Activated naive CD8-positive, alpha-beta T cell treated with anti-CD3 and anti-CD28 coated beads, Interleukin-2, amount 50 U/mL, for 16 hours (primary cell): ENCODE measurements around the gene BNIP5.
"Not testable (repeated sequence)": the region's sequence is repeated elsewhere in the genome, so short reads cannot be mapped to it uniquely, and the experiment has no call there.

Source experiments
- DNase-seq: peaks from one replicate; pipeline ENCODE4 v3.0.0-alpha.2; 2020; ENCODE audit warnings: low read depth, low spot score

BNIP5 gene

DNA sequence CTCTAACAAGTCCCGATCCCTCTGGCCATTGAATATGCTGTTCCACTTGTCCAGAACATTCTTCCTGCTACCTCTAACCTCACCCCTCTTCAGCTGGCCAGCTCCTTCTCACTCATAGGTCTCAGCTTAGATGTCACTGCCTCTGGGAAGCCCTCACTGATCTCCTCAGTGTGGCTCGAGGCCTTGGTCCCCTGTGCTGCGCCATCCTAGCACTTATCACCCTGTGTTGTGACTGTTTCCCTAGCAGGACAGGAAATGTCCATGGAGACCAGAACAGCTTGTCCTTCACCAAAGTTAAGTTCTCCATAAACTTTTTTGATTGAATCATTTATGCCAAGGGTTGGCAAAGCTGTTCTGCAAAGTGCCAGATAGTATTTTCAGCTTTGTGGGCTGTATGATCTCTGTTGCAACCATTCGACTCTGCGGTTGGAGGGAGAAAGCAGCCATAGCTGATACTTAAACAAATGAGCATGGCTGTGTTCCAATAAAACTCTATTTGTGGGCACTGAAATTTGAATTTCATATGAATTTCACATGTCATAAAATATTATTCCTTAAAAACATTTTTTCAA is 6.5 kb upstream of the BNIP5 start:
- no peak for DNase-seq

DNA sequence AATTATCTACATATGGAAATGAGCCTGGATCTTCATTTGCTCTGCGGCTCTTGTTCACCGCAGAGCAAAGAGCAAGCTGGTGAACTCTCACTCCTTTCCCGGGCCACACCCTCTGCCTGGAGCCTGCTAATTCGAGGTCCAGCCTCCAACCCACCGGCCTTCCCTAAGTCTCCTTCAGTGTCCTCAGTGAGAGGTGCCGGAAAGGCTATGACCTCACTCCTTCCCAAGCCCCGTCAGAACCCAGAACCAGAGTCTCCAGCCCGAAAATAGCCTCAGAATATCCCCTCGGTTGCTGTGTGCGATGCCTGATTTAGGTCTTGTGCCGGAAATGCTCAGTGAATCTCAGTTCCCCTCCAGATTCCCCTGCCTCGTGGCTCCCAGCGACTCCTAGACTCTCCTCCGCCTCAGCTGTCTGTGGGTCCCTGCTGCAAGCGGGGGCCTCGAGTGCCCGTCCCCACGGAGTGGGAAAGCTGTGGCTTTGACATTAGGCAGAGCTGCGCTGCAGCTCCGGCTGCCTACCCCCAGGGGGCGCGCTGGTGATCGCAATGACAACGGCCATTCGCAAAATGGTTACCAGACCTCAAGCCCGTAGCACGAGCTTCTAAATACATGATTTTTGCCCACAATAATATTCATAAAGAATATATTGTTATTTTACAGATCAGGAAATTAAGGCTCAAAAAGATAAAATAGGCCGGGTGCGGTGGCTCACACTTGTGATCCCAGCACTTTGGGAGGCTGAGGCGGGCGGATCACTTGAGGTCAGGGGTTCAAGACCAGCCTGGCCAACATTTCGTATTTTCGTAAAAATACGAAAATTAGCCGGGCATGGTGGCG is 4.1 kb upstream of the BNIP5 start:
- DNase-seq: peak; percentile 48

DNA sequence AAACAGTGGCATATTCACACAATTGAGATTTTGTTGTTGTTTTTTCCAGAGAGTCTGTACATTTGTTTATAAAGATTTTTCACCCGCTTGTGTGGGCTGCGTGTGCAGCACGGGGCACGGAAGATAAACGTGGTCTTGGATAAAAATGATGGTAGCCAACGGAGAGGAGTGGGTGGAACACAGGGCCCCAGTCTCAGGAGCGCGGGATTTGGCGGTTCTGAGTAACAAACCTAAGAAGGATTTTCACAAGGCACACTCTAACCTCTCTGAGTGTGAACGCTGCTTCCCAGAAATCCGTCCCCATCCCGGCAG is 3.6 kb upstream of the BNIP5 start:
- no peak for DNase-seq

DNA sequence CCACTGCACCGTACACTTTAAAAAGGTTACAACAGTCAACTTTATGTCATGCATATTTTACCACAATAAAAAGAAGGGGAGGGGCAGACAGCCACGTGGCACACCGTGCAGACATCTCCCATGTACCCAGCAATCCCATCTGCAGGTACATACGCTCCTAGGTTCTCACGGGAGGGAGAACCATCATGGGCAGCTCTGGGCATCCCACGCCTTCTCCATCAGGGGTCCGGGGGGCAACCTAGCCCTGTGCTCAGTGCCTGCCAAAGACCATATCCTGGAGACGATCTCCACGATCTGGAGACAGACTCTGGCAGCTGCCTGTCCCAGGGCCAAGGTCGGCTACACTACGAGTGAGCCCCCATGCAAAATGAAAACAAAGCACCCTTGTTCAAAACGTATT is 2.5 kb upstream of the BNIP5 start:
- no peak for DNase-seq

DNA sequence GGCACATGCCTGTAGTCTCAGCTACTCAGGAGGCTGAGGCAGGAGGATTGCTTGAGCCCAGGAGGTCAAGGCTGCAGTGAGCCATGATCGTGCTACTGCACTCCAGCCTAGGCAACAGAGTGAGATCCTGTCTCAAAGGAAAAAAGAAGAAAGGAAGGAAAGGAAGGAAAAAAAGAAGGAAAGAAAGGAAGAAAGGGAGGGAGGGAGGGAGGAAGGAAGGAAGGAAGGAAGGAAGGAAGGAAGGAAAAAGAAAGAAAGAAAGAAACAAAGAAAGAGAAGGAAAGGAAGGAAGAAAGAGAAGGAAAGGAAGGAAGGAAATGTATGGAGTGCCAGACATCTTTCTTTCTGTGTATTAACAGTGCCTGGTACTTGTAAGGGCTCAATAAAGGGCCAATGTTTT is 1.5 kb upstream of the BNIP5 start:
- DNase-seq: not testable (repeated sequence)

DNA sequence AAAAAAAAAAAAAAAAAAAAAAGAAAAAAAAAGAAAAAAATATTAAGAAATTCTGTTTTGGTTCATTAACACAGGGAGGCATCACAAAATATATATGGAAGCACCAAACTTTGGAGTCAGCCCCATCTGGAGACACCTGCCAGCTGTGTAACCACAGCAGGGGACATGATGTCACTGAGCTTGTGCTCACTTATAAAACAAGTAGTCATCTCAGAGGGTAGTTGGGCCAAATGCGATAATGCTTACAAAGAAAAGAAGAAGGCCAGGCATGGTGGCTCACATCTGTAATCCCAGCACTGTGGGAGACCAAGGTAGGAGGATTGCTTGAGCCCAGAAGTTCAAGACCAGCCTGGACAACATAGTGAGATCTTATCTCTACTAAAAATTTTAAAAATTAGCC is 1.1 kb upstream of the BNIP5 start:
- DNase-seq: no peak

DNA sequence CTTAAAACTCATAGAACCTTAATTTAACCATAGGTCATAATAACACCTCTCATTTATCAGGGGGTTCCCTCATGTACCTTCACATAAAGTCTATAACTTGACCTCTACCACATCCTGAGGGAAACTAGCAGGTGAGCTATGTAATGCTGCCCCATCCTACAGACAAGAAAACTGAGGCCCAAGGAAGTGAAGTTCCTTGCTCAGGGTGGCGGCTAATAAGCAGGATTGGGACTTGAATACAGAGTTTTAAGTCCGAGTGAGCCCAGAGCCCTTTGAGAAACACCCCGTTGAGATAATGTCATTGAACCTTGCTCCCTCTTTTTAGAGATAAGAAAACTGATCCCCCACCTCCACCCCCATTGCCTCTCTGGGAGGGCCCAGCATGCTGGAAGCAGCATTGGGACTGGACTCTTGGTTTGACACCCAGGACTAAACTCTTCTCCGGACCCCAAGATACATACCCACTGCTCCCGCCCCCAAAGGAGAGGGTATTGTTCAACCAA is 429 bp downstream of the BNIP5 start:
- no peak for DNase-seq

DNA sequence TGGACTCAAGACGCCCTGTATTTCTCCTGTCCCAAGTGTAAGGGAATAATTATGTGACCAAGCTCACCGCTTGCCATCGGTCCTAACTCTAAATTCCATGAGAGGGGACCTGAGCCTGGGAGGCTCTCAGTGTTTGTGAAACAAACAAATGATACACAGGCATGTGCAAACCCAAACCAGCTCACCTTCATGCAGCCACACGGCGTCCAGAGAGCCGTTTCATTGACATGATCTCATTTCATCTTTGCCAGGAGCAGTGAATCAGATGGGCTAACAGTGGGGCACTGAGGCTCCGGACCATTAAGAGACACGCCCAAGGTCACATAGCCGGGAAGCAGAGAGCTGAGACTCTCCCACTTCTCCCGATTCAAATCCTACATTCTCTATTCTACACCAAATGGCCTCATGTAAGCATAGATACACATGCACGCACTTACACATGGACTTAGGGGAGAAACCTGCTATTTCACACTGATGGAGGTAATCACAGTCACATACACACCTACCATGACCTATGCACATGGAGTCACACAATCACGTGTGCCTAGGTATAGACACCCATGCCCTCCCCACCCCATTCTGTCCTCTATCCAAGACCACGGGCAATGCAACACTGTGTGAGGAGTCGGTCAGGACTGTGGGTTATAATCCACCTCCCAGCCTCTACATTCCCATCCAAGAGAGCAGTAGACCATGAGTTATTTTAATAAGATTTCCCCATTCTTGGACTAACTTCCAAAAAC is 1.1 kb downstream of the BNIP5 start:
- DNase-seq: no peak

DNA sequence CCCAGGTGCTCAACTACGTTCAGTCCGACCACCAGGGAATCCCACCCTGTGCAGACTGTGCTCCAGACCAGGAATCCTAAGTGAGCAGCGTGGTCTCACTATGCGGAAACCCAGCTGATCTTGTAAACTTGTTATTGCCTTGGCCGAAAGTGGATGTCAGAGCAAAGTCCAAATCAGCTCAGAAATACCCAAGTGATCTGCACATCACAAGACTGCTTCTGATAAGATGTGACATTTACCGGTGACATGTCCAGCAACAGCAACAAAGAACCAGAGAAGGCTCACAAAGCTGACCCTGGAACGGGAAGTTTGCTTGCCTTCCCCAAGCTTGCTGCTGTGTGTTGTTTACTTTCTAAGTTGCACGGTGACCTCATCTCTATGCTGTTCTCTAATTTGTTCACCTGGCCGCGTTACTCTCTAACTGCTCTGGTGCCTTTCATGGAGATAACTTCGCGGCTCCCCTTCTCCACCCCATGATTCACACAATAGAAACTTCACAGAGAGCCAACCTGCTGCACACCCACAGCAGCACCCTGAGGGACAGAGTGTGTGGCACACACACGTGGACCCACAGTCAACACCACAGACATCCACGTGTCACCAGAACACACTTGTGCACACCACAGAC is 1.7 kb downstream of the BNIP5 start:
- no peak for DNase-seq

DNA sequence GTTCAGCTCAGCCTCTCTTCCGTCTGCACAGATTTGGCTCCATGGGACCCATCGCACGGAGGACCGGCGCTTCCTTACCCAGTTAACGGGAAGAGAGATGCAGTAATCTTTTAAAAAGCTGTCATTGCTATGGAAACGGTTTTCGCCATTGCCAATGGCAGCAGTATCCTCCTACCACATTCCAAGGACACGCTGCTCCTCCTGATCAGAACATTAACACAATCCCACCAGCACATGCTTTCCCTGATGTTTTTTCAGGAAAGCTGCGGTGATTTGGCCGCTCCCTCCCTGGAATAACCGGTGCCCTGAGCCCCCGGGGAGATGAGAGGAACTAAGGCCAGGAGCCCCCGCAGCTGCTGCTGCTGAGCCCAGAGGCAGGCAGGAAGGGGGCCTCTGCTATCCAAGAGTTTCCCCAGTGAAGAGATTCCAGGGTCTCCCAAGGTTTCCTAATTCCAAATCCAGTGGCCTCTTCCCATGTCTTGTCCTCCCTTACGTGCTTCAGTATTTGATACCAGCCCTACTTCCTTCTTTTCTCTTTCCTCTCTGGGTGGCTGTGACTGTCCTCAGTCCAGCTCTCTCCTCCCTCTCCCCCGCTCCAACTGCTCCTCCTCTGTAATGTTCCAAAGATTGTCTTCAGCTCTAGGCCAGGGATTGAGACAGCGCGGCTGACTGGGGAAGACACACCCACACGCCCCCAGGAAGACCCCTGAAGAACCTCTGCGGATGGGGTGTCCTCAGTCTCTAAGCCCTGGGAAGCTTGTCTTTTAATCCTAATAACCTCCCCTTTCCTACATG is 2.6 kb downstream of the BNIP5 start:
- no peak for DNase-seq

DNA sequence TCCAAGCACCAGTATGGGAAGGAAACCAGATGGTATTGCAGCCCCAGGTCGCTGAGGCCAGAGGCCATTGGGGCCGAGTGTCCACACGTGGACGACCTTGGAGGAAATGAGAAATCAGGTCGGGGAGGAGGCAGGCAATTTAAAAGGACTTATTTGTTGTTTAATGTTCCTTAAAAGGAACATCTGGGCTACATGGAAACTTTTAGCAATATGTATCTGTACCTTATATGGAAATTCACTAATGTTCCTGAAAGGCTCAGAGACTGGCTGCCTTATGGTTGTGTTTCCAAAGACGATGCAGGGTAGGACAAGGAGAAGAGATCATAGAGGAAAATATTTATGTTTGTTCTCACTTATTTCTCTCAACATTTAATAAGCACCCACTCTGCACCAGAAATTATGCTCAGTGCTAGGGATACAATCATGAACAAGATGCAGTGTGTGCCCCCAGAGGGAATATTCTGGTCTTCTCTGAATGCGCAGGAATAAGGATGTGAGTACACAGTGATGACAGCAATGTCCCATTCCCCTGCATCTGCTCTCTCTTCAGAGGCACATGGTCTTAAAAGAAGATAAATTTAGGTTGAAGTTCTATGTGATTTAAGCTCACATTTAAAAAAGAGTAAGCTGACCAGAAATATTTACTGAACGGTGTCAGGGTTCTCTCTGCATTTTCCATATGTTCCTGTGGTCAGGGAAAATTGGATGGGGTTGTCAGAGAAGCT is 3.4 kb downstream of the BNIP5 start:
- no peak for DNase-seq

DNA sequence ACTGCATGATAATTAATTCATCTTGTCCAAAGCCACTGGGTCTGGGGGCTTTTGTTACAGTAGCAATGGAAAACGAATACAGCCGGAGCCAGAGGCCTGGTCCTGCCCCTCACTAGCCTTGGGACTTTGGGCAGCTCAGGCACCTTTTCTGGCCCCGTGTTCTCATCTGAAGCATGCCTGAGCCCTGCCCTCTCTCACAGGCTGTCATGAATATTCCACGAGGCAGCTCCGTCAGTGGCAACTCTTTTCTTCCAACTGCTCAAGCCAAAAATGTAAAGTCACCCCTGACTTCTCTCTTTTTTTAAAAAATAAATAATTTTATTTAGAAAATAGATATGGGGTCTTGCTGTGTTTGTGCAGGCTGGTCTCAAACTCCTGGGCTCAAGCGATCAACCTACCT is 5.3 kb downstream of the BNIP5 start:
- no peak for DNase-seq

DNA sequence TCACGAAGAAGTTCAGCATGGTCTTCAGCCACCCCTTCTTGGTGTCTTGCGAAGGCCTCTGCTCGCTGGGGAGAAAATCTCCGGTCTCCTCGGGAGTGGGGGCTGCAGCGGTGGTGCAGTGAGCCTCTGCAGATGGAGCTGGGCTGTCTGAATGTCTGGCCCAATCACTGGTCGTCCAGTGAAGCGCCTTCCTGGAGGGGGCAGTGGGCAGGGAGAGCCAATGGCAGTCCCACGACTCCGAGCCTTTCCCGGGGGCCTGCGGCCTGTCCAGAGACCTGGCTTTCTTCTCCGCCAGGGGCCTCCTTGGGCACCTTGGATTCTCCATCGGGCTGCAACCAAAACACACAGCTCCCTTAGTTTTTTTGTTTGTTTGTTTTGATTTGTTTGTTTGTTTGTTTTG is 6.3 kb downstream of the BNIP5 start:
- DNase-seq: no peak

DNA sequence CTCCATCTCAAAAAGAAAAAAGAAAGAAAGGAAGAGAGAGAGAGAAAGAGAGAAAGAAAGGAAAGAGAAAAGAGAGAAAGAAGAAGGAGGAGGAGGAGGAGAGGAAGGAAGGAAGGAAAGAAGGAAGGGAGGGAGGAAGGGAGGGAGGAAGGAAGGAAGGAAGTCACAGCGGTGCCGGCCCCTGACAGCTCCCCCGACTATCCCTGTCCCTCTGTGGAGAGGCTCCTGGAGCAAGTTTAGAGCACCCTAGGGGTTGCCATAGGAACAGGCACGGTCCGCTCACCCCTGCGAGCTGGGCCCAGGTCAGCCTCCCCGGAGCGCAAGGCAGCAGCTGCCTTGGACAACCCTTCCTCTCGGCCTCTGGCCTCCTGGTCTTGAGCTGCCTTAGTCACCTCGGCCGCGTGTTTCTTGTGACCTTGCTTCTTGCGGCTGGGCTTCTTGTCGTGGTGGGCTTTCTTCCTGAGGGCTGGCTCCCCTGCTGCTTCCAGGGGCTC is 6.8 kb downstream of the BNIP5 start:
- DNase-seq: no peak

DNA sequence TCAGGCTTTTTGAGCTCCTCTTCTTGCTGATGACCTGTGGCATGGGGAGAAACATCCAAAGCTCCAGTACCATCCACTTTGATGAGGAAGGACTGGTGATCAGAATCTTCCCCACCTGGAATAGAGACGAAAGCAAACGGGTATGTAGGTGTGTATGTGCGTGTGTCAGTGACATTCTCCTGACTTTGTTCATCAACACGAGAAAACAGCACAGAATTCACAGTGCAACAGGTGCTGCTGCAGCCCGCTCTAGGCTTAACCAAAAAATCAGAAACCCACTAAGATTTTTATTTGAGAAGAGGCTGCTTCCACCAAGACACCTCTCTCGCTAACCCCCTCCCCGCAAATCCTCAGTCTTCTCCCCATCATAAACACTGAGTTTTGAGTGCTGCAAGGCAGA is 8.1 kb downstream of the BNIP5 start:
- DNase-seq: no peak

DNA sequence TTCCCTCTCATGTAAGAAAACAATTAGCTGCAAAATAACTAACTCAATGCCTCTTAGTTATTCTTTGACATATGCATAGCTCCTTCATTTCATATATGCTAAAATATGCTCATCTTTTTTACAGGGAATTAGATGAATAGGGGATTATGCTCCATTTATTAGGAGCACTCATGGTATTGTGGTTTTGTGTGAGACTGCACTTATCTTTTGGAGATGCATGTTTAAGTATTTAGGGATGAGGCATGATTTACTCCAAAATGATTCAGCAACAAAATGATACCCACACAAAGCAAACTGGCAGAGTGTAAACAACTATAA is 8.8 kb downstream of the BNIP5 start:
- DNase-seq: no peak

DNA sequence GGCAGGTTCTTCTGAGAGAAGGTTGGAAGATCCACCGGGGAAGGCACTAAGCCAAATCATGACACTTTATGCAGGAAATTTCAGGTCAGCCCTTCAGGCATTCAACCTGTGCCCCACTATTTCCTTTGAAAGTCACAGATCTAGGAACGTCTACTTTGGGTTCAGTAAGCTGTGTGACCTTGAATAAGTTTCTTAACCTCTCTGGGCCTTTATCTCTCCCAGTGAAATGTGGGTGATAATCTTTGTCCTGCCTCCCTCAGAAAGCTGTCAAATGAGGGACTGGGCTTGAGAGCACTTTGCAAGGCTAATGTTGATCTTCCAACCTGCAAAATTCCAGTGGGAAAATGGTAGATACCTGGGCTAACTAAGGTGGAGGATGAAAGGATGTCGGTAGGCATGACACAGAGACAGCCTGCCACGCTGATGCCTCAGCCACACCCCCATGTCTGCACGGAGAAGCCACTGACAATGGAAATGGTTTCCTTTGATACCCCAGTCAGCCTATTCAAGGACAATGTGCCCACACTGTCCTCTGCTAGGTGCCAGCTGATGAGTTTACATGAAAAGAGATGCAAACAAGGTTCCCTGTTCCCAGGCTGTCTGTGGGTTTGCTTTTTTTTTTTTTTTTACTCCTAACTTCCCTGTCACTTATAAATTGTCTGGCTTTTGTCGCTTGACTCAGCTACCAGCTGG is 9.3 kb downstream of the BNIP5 start:
- no peak for DNase-seq

DNA sequence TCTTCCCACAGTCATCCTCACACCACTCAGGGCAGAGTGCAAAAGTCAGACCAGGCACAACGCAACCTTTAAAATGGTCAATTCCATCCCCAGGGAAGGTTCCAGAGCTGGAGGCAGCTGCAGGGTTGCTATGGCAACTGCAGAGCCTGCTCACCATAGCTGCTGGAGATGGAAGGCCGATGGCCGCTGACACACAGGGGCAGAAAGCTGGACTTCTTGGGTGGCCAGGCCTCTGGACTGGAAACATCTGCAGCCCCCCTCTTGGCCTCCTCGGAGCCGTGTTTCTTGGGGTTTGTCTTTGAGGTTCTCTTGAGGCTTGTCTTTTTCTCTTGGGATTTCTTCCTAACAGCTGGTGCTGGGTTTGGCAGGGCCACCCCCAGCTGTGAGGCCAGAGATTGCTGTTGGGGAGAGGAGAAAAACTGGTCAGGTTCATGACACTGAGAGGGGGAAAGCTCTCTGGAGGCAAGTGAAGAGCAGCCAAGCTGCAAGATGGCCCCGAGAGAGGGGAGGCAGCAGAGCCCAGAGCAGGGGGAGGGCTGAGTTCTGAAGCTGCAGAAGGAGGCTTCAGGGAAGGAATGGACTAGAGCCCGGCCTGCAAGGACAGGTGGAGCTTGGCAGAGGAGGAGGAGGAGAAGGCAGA is 10.2 kb downstream of the BNIP5 start:
- no peak for DNase-seq

DNA sequence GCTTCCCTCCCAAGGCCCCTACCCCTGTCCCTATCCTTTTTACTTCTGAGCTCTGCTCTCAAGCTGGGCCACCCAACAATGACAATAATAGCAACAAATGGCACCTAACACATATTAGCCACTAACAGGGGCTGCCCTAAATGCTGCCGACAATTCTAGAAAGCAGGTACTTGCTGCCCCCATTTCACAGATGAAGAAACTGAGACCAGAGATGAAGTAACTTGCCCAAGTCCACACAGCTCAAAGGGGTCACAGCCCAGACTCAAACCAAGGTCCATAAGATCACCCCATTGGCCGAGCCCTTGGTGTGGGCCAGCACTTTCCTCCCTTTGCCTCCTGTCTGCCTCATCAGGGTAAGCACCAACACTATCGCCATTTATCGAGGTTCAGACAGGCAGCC is 12.0 kb downstream of the BNIP5 start:
- no peak for DNase-seq

DNA sequence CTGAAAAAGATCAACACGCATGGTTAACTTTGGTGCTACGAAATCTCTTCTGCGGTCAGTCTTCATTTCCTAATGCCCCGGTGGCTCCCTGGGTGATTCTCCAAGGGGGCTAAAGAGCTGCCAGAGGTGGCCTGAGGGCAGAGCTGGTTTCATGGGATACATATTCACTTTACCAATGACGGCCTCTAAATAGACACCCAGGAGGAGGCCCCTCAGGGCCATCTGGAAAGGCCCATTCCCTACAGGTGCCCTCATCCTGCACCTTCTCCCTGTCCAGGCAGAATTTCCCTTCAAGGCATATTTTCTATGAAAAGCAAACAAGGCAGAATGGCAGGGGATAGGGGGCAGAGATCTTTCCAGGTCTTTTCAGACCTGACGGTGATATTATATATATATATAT is 12.5 kb downstream of the BNIP5 start:
- DNase-seq: no peak
